Measurements from ENCODE around the gene KLRB1.
"Not testable (repeated sequence)": the region's sequence is repeated elsewhere in the genome, so short reads cannot be mapped to it uniquely, and the experiment has no call there.

KLRB1 gene

DNA sequence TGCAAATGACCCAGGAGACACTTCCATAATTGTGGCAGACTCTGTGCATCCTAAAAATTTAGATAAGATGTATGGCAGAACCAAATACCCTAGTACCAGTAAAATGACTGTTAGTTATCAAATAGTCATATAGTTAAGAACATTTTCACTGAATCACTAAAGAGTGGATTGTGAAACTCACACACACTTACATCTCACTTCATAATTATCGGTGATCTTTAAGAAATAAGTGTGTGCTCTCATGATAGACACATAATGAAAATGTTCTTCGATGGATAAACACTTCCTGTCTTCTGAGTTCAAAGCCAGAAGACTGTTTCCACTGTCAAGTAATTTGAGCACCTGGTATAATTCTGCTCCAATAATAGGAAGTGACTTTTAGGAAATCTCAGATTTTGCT, 19.1 kb upstream of the KLRB1 start:
- in situ Hi-C loops (cut with MboI; ENCODE audit: low sequenced_read_pairs): loop anchor here (10.0 to 25.0 kb wide), 2 partner anchors 302 to 510 kb away; partner anchors contain the start of gene CLEC7A

- in situ Hi-C loops (cut with MboI; ENCODE audit: low sequenced_read_pairs): loop anchor here (10.0 to 25.0 kb wide), 2 partner anchors 301 to 511 kb away; partner anchors contain the start of gene CLEC7A
Observed at GRCh38 chr12:9626291-9626690, 18.6 kb upstream of the KLRB1 start.

- in situ Hi-C loops (cut with MboI; ENCODE audit: low sequenced_read_pairs): loop anchor here (10.0 to 25.0 kb wide), 2 partner anchors 300 to 512 kb away; partner anchors contain the start of gene CLEC7A
Observed at GRCh38 chr12:9625019-9625418, 17.3 kb upstream of the KLRB1 start.

GRCh38 chr12:9619411-9620179, 11.9 kb upstream of the KLRB1 start:
- in situ Hi-C loops (cut with MboI; ENCODE audit: low sequenced_read_pairs): loop anchor here (10.0 kb wide), 1 partner anchor 295 kb away; no protein-coding TSS in a partner anchor

GRCh38 chr12:9618906-9619305, 11.2 kb upstream of the KLRB1 start:
- in situ Hi-C loops (cut with MboI; ENCODE audit: low sequenced_read_pairs): not testable (repeated sequence)

- in situ Hi-C loops (cut with MboI; ENCODE audit: low sequenced_read_pairs): no loop called here
Observed at GRCh38 chr12:9617124-9617523, 9.4 kb upstream of the KLRB1 start.

DNA sequence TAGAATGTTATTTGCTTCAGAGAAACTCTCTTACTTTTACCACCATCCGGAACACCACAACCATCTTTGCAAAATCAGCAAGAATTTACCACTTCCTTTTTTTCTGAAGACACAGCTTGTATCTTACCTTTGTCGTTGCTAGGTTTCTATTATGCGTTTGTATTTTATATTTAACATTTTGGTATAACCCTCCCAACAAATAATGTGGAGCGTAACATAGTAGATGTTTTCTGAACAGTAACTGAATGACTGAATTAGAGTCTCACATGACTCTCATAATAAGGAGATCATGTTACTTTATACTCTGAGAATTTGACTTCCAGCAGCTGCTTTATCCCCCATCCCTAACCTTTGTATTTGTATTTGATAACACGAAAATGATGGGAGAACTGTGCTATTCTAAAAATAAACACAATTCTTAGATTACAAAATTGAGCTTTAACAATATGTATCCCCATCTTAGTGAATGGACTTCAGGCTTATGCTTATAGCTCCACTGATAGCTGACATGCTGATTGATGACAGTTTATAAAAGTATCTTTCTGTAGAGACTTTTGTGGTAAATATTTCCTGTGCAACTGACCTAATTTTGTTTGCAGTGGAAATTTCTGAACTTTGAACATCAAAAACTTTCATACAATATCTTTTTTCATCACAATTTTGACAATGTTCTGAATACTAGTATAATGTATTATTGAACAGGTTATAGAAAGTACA, 7.9 kb upstream of the KLRB1 start:
- in situ Hi-C loops (cut with MboI; ENCODE audit: low sequenced_read_pairs): no loop called here

- in situ Hi-C loops (cut with MboI; ENCODE audit: low sequenced_read_pairs): not testable (repeated sequence)
Observed at GRCh38 chr12:9610606-9611005, 2.9 kb upstream of the KLRB1 start.

GRCh38 chr12:9606736-9607372, 862 bp downstream of the KLRB1 start:
- in situ Hi-C loops (cut with MboI; ENCODE audit: low sequenced_read_pairs): no loop called here

DNA sequence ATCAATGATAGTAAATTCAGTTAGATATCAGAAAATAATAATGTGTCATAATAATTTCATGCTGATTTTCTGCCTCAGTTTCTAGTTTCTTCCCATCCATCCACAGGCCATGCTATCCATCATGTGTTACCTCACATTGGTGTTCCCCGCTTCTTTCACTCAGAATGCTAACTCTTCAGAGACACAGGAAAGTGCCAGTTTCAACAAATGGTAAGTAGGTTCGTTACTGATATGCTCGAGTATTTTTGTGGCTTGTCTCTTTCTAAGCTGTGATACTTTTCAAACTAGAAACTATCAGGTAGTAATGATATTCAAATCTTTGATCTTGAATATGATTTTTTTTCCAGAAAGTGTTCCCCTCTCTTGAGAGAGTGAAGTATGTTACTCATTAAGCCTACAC, 1.5 kb downstream of the KLRB1 start:
- in situ Hi-C loops (cut with MboI; ENCODE audit: low sequenced_read_pairs): no loop called here

DNA sequence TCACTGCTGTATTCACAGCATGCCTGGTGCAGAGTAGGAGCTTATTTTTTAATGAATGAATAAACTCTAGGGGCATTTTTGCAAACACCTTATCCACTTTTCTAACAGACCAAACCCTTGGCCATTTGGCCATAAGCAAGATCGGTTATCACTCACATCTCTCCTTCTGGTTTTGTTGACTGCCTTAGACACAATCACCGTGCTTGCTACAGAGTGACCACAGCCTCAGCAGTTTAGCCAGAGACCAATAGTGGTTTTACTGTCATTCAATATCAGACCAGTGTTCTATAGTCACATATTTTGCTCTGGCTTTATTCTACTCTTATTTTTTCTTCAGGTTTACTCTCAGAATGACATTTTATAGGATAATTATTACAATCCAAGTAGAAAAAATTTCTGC, 2.2 kb downstream of the KLRB1 start:
- in situ Hi-C loops (cut with MboI; ENCODE audit: low sequenced_read_pairs): no loop called here

DNA sequence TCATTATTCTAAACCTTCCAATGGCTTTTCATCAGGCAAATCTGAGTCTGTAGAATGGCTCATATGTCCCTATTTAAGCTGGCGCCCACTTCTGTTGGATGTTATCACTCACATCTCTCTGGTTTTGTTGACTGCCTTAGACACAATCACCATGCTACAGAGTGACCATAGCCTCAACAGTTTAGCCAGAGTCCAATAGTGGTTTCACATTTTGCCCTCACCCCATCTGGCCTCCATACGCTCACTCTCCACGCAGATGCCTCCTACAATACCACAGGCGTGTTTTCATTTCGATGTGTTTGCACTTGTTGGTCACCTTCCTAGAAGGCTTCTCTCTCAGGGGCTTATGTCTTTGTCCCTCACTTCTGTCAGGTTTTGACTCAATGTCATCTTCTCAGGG, 3.4 kb downstream of the KLRB1 start:
- in situ Hi-C loops (cut with MboI; ENCODE audit: low sequenced_read_pairs): no loop called here

DNA sequence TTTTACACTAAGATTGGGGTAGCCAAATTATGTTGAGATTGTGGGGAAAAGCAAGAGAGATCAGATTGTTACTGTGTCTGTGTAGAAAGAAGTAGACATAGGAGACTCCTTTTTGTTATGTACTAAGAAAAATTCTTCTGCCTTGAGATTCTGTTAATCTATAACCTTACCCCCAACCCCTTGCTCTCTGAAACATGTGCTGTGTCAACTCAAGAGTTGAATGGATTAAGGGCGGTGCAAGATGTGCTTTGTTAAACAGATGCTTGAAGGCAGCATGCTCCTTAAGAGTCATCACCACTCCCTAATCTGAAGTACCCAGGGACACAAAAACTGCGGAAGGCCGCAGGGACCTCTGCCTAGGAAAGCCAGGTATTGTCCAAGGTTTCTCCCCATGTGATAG, 7.3 kb downstream of the KLRB1 start:
- in situ Hi-C loops (cut with MboI; ENCODE audit: low sequenced_read_pairs): not testable (repeated sequence)

DNA sequence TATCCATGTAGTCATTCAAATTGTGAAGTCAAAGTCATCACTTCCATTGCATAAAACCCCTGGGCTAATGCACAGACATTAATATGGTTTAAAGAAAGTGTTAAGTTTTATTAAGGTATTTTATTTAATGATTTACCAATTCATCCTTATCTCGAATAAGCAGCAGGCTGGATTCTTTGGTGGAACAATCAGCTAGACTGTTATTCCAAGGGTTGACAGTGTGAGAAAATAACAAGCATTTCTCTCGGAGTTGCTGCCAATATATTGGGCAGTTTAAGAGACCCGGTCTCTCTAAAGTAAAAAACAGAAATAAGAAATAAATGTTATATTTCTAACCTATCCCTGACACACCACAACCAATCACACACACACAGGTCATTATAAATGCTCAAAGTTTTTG, 9.4 kb downstream of the KLRB1 start:
- in situ Hi-C loops (cut with MboI; ENCODE audit: low sequenced_read_pairs): no loop called here

- in situ Hi-C loops (cut with MboI; ENCODE audit: low sequenced_read_pairs): no loop called here
Observed at GRCh38 chr12:9597365-9597764, 10.4 kb downstream of the KLRB1 start.

- in situ Hi-C loops (cut with MboI; ENCODE audit: low sequenced_read_pairs): no loop called here
Observed at GRCh38 chr12:9590441-9590840, 17.3 kb downstream of the KLRB1 start.

DNA sequence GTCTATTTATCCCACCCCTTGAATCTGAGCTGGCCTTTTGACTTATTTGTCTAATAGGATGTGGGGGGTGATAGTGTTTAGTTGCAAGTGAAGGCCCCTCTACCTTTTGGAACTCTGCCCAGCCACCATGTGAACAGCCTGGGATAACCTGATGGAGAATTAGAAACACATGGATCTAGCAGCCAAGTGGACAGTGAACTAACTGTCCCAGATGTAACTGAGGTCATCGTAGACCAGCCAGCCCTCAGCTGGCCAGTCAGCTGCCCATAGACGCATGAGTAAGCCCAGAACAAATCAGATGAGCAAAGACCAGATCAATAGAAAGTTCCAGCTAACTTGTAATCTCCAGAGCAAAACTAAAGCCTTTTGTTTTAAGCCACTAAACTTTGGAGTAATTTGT, 19.0 kb downstream of the KLRB1 start:
- in situ Hi-C loops (cut with MboI; ENCODE audit: low sequenced_read_pairs): no loop called here

DNA sequence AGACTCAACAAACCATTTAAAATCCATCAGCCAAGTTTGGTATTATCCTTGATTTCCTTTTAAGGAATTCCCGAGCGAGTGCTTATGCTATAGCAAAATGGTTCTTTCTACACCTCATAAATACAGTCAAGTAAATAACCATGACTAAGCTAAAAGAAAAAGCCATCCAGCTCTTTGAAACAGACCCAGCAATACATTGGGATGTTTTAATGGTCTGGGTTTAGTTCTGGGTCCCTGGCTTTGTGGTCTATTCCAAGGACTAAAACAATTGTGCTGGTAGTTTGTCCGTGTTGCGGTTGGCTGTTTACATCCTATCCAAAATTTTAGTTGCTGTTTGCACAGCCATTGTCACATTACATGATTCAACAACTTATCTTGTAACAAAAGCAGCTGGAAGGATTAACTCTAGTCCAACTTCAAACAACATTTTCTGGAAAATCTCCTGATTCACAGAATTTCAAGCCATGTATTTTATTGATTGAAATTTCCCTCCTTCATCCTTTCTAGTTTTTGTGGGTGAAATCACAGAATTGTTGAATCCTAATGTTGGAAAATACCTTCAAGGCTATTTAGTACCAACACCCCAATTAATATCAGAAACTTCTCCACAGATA, 19.6 kb downstream of the KLRB1 start:
- in situ Hi-C loops (cut with MboI; ENCODE audit: low sequenced_read_pairs): no loop called here

GRCh38 chr12:9577729-9578128, 30.0 kb downstream of the KLRB1 start:
- in situ Hi-C loops (cut with MboI; ENCODE audit: low sequenced_read_pairs): not testable (repeated sequence)

GRCh38 chr12:9567151-9567550, 40.6 kb downstream of the KLRB1 start:
- in situ Hi-C loops (cut with MboI; ENCODE audit: low sequenced_read_pairs): not testable (repeated sequence)

DNA sequence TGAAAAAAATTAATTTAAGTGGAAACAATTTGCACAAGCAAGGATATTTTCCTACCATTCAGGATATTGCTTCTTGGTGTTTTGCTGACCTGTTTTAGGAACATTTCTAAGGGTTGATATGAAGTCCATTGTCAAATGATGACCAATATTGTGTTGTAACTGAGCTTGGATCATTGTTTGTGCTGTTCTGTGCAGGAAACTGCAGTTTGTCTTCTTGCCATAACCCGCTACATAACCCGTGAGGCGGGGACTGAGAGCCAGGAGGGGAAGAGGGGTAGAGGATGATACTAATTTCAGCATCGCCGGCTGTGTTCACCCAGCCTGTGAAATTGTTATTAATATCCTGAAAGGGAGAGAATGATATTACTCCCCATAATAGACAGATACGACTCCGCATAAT, 41.6 kb downstream of the KLRB1 start:
- in situ Hi-C loops (cut with MboI; ENCODE audit: low sequenced_read_pairs): not testable (repeated sequence)

Measured in HL-60/S4 (cell line).